Esophagus squamous epithelium (tissue), 5 donors: ENCODE data around the gene ETV6. TPM values are rescaled to one million over a fixed set of nuclear protein-coding genes. Genes with fewer than 3 reads are reported as not detected.

ENCODE experiments used
- DNase-seq: peaks from one replicate; lab custom pipeline; 2025; lab: John Stamatoyannopoulos, UW
- H3K27ac ChIP-seq, 4 donors: fragments of 200-600 bp; sonication (generic); one replicate each; pipeline ENCODE4 v1.5.1; 2016 to 2019; ENCODE audit warnings: mild to moderate bottlenecking in 1 of 4
- H3K27me3 ChIP-seq, 4 donors: fragments of 200-600 bp; sonication (generic); 1 replicate in 3 of 4; 2 replicates in 1 of 4; pipeline versions ENCODE4 v1.5.1 to v1.6.0; 2017 to 2021; ENCODE audit warnings: antibody characterized with exemption in 1 of 4
- H3K36me3 ChIP-seq, 3 donors: fragments of 200-600 bp; sonication (generic); one replicate each; pipeline ENCODE4 v1.5.1; 2016 to 2019
- H3K4me1 ChIP-seq, 3 donors: fragments of 200-600 bp; sonication (generic); one replicate each; pipeline ENCODE4 v1.5.1; 2017 to 2019
- H3K4me3 ChIP-seq, 4 donors: fragments of 200-600 bp; sonication (generic); 1 replicate in 3 of 4; 2 replicates in 1 of 4; pipeline ENCODE4 v1.5.1; 2016 to 2019; ENCODE audit warnings: mild to moderate bottlenecking in 2 of 4, moderate library complexity in 1 of 4
- H3K9me3 ChIP-seq, 3 donors: fragments of 200-600 bp; sonication (generic); one replicate each; pipeline ENCODE4 v1.5.1; 2016 to 2019
- CTCF ChIP-seq, 6 experiments: fragments of 450-650 bp in 4 of 6; fragments of 200-600 bp in 2 of 6; sonication (generic) in 2 of 6; IDR thresholded peaks; one replicate each; pipeline ENCODE4 v1.5.1; 2016 to 2019; ENCODE audit warnings: antibody characterized with exemption in 6 of 6, mild to moderate bottlenecking in 4 of 6, moderate library complexity in 4 of 6
- POLR2A ChIP-seq, 4 donors: fragments of 450-650 bp; IDR thresholded peaks; one replicate each; pipeline ENCODE4 v1.6.1; 2017; ENCODE audit warnings: antibody characterized with exemption in 4 of 4, mild to moderate bottlenecking in 4 of 4, moderate library complexity in 3 of 4
- WGBS, 2 donors: methylation state at CpG; one replicate each; pipeline ENCODE4 v1.1.5; 2018; 5-methylcytosine and 5-hydroxymethylcytosine counted together
- intact Hi-C: fragments of 100-400 bp; cut with DNase I; formaldehyde crosslinking; loops from one replicate; pipeline ENCODE4 v1.15.0; 2022
- total RNA-seq, 4 donors: library from RNA; depleted of rRNA; stranded (reverse); fragments of >200 nt; gene quantifications; one replicate each; pipeline ENCODE4 v1.1.0, GENCODE V29; 2016
- donor health status: DM: yes; HTN: yes; CAD: no.

The ETV6 gene
- total RNA-seq, 4 donors from 2014 or later = 11.3 to 17.3 (median 13.8) TPM

GRCh38 chr12:11654802-11655201 is 5.3 kb downstream of the ETV6 start:
- Histone ChIP-seq H3K36me3 (no peaks in the 10 kb centered on the region), H3K27ac (peak overlapping the region in 2 of 4 donors; percentile 97 to 98), H3K9me3 (no peaks in the 10 kb centered on the region), H3K4me3 (no peak overlapping the region), H3K27me3 (no peaks in the 10 kb centered on the region), H3K4me1 (peaks cover 33 to 92% (median 41%) of the 10 kb centered on the region in 3 donors)
- TF ChIP-seq CTCF (IDR thresholded peaks at IDR 0.05) (no peak), POLR2A (IDR thresholded peaks at IDR 0.05) (no peak)
- intact Hi-C loops = no loop called here
- 70 to 77% methylated on average over 1 to 2 of the region's 2 CpGs for WGBS, 2 donors
- DNase-seq = no peak

GRCh38 chr12:11655842-11656241 is 6.4 kb downstream of the ETV6 start:
- TF ChIP-seq CTCF (IDR thresholded peaks at IDR 0.05) (no peak), POLR2A (IDR thresholded peaks at IDR 0.05) (no peak)
- intact Hi-C loops = no loop called here
- no peak overlapping the region for H3K4me3 ChIP-seq
- H3K27me3 ChIP-seq = no peaks in the 10 kb centered on the region
- DNase-seq = no peak
- no peaks in the 10 kb centered on the region for H3K9me3 ChIP-seq
- peak overlapping the region in 2 of 4 donors; percentile 6 to 98 for H3K27ac ChIP-seq
- 74 to 75% methylated on average over 5 of the region's 5 CpGs for WGBS, 2 donors
- H3K36me3 ChIP-seq = no peaks in the 10 kb centered on the region
- peaks cover 33 to 100% (median 43%) of the 10 kb centered on the region in 3 donors for H3K4me1 ChIP-seq

- WGBS, 2 donors = 30 to 33% methylated on average over 4 of the region's 4 CpGs
- H3K36me3 ChIP-seq = no peaks in the 10 kb centered on the region
- intact Hi-C loops = no loop called here
- H3K9me3 ChIP-seq = no peaks in the 10 kb centered on the region
- no peak for TF ChIP-seq CTCF (IDR thresholded peaks at IDR 0.05)
- no peak for TF ChIP-seq POLR2A (IDR thresholded peaks at IDR 0.05)
- H3K4me3 ChIP-seq = no peak overlapping the region
- DNase-seq = no peak
- H3K4me1 ChIP-seq = peaks cover 27 to 100% (median 50%) of the 10 kb centered on the region in 3 donors
- no peaks in the 10 kb centered on the region for H3K27me3 ChIP-seq
- peak overlapping the region in 2 of 4 donors; percentile 7 to 17 for H3K27ac ChIP-seq
These were observed 7.1 kb downstream of the ETV6 start for GRCh38 chr12:11656550-11656949.

GRCh38 chr12:11657511-11657910 is 8.0 kb downstream of the ETV6 start:
- Histone ChIP-seq H3K36me3 (no peaks in the 10 kb centered on the region), H3K4me1 (peaks cover 25 to 100% (median 58%) of the 10 kb centered on the region in 3 donors), H3K9me3 (no peaks in the 10 kb centered on the region), H3K4me3 (no peak overlapping the region), H3K27ac (peak overlapping the region in 2 of 4 donors; percentile 3 to 7), H3K27me3 (no peaks in the 10 kb centered on the region)
- intact Hi-C loops = no loop called here
- no peak for DNase-seq
- TF ChIP-seq POLR2A (IDR thresholded peaks at IDR 0.05) (no peak), CTCF (IDR thresholded peaks at IDR 0.05) (no peak)
- 74 to 76% methylated on average over 6 of the region's 6 CpGs for WGBS, 2 donors

GRCh38 chr12:11658791-11659190 is 9.3 kb downstream of the ETV6 start:
- intact Hi-C loops = no loop called here
- no peak for DNase-seq
- H3K4me1 ChIP-seq = peaks cover 20 to 100% (median 57%) of the 10 kb centered on the region in 3 donors
- no peaks in the 10 kb centered on the region for H3K9me3 ChIP-seq
- no peak for TF ChIP-seq POLR2A (IDR thresholded peaks at IDR 0.05)
- no peak for TF ChIP-seq CTCF (IDR thresholded peaks at IDR 0.05)
- H3K27me3 ChIP-seq = no peaks in the 10 kb centered on the region
- WGBS, 2 donors = 30 to 56% methylated on average over 2 of the region's 2 CpGs
- H3K36me3 ChIP-seq = no peaks in the 10 kb centered on the region
- no peak overlapping the region for H3K4me3 ChIP-seq
- peak overlapping the region in 3 of 4 donors; percentile 4 to 68 (median 6) for H3K27ac ChIP-seq
